Memory B cell (primary cell): ENCODE data around the gene OPALIN.
A peak's percentile ranks its signal among the peaks of the same experiment; 100 is the strongest.

Experiments used
- ATAC-seq: fragments of 150-1000 bp; cut with Tn5 transposase; 2 replicates; pipeline ENCODE4 v1.10.0; 2021; ENCODE audit warnings: low read depth, mild to moderate bottlenecking, moderate library complexity
- DNase-seq, 2 donors: peaks; one replicate each; pipeline ENCODE4 v3.0.0; 2022; ENCODE audit warnings: low spot score in 2 of 2
- H3K27ac Mint-ChIP-seq: one replicate; pipeline ENCODE4 v1.8.0; 2022; ENCODE audit warnings: mild to moderate bottlenecking, moderate library complexity, mixed read lengths
- H3K27me3 Mint-ChIP-seq: one replicate; pipeline ENCODE4 v1.8.0; 2022; ENCODE audit warnings: mixed read lengths
- H3K36me3 Mint-ChIP-seq: one replicate; pipeline ENCODE4 v1.8.0; 2022; ENCODE audit warnings: mild to moderate bottlenecking, mixed read lengths
- H3K4me1 Mint-ChIP-seq: one replicate; pipeline ENCODE4 v1.8.0; 2022; ENCODE audit warnings: mixed read lengths
- H3K4me3 Mint-ChIP-seq: one replicate; pipeline ENCODE4 v1.8.0; 2022; ENCODE audit warnings: mild to moderate bottlenecking, moderate library complexity, mixed read lengths
- H3K9me3 Mint-ChIP-seq: one replicate; pipeline ENCODE4 v1.8.0; 2022; ENCODE audit warnings: mixed read lengths

OPALIN gene

DNA sequence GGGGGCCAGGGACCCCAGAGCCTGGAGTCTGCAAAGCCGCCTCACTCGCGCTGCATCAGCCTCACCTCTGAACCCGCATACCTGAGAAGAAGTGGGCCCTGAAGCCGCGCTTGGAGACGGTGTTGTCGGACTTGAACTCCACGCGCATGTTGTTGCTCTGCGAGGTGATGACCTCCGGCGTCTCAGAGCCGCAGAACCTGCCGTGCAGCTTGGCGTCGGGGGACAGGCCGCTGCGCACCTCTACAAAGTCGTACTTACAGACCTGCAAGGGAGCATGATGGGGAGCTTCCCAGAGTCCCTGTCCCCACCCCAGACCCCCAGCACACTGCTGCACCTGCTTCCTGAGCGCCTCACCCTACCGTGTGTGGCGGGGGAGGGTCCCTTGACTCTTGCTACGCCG is 25.7 kb upstream of the OPALIN start:
- Mint-ChIP-seq H3K36me3 (peaks cover 3% of the 10 kb centered on the region), H3K27ac (no peak overlapping the region), H3K4me3 (no peak overlapping the region), H3K4me1 (no peaks in the 10 kb centered on the region), H3K9me3 (no peaks in the 10 kb centered on the region), H3K27me3 (peaks cover 22% of the 10 kb centered on the region)
- no peak for ATAC-seq
- DNase-seq, result no peak

DNA sequence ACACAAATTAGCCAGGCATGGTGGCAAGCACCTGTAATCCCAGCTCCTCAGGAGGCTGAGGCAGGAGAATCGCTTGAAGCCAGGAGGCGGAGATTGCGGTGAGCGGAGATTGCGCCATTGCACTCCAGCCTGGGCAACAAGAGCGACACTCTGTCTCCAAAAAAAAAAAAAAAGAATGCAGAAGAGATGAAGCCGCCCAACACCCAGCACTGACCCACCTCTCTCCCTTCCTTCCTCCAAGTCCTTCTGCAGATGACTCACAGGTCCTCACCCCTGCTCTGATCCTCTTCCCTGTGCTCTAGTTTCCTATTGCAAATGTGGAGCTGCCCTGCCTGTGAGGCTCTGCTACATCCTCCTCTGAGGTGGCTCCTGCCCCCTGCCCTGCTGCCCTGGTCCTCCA is 22.0 kb upstream of the OPALIN start:
- Mint-ChIP-seq H3K36me3 (peaks cover 3% of the 10 kb centered on the region), H3K4me1 (no peaks in the 10 kb centered on the region), H3K9me3 (no peaks in the 10 kb centered on the region), H3K27me3 (peaks cover 16% of the 10 kb centered on the region), H3K4me3 (no peak overlapping the region), H3K27ac (no peak overlapping the region)
- ATAC-seq (no peak), DNase-seq (no peak)

GRCh38 chr10:96379758-96380157 is 21.0 kb upstream of the OPALIN start:
- peaks cover 6% of the 10 kb centered on the region for H3K4me1 Mint-ChIP-seq
- H3K36me3 Mint-ChIP-seq, result peaks cover 3% of the 10 kb centered on the region
- no peak for DNase-seq
- H3K4me3 Mint-ChIP-seq, result no peak overlapping the region
- H3K9me3 Mint-ChIP-seq, result no peaks in the 10 kb centered on the region
- no peak overlapping the region for H3K27ac Mint-ChIP-seq
- ATAC-seq, result no peak
- peaks cover 16% of the 10 kb centered on the region for H3K27me3 Mint-ChIP-seq

- H3K27me3 Mint-ChIP-seq, result peaks cover 17% of the 10 kb centered on the region
- H3K9me3 Mint-ChIP-seq, result no peaks in the 10 kb centered on the region
- H3K4me3 Mint-ChIP-seq, result no peak overlapping the region
Observed at GRCh38 chr10:96378741-96379140, 19.9 kb upstream of the OPALIN start.

GRCh38 chr10:96377816-96378294 is 19.1 kb upstream of the OPALIN start:
- ATAC-seq (no peak), DNase-seq (no peak)
- Mint-ChIP-seq H3K36me3 (peaks cover 3% of the 10 kb centered on the region), H3K27me3 (peaks cover 16% of the 10 kb centered on the region), H3K4me1 (peaks cover 10% of the 10 kb centered on the region), H3K4me3 (no peak overlapping the region), H3K9me3 (no peaks in the 10 kb centered on the region), H3K27ac (no peak overlapping the region)

More at GRCh38 chr10:96378741-96379140, 19.9 kb upstream of the OPALIN start:
- no peak for ATAC-seq
- H3K36me3 Mint-ChIP-seq, result peaks cover 3% of the 10 kb centered on the region
- DNase-seq, result no peak
- peaks cover 10% of the 10 kb centered on the region for H3K4me1 Mint-ChIP-seq
- no peak overlapping the region for H3K27ac Mint-ChIP-seq

DNA sequence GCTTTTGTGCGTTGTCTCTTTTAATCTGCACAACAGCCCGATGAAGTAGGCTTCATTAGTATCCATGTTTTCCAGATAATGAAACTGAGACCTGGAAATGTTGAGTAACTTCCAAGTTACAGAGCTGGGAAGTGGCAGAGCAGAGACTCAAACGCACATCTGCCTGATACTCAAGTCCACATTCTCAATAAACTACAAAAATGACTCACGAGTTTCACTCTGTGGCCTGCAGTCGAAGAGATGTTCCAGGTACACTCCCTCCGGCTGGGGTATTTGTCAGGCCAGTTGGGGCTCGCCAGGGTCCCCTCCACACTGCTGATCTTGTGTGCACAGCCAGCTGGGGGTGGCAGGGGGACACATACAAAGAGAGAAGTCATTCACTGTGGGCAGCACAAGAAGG is 17.7 kb upstream of the OPALIN start:
- peaks cover 12% of the 10 kb centered on the region for H3K27me3 Mint-ChIP-seq
- DNase-seq, result no peak
- peaks cover 10% of the 10 kb centered on the region for H3K4me1 Mint-ChIP-seq
- no peak overlapping the region for H3K27ac Mint-ChIP-seq
- H3K36me3 Mint-ChIP-seq, result no peaks in the 10 kb centered on the region
- no peaks in the 10 kb centered on the region for H3K9me3 Mint-ChIP-seq
- ATAC-seq, result no peak
- H3K4me3 Mint-ChIP-seq, result no peak overlapping the region

GRCh38 chr10:96374985-96375830 is 16.4 kb upstream of the OPALIN start:
- ATAC-seq, result peak; percentile 88
- H3K4me3 Mint-ChIP-seq, result peak overlapping the region; percentile 72
- no peaks in the 10 kb centered on the region for H3K9me3 Mint-ChIP-seq
- no peak overlapping the region for H3K27ac Mint-ChIP-seq
- peaks cover 10% of the 10 kb centered on the region for H3K4me1 Mint-ChIP-seq
- H3K36me3 Mint-ChIP-seq, result no peaks in the 10 kb centered on the region
- peak; percentile 71 to 79 for DNase-seq
- peaks cover 5% of the 10 kb centered on the region for H3K27me3 Mint-ChIP-seq

GRCh38 chr10:96374639-96374984 is 15.8 kb upstream of the OPALIN start:
- Mint-ChIP-seq H3K4me3 (peak overlapping the region; percentile 72), H3K27ac (no peak overlapping the region), H3K9me3 (no peaks in the 10 kb centered on the region), H3K4me1 (peaks cover 10% of the 10 kb centered on the region), H3K27me3 (peaks cover 5% of the 10 kb centered on the region), H3K36me3 (no peaks in the 10 kb centered on the region)
- ATAC-seq (no peak), DNase-seq (no peak)

DNA sequence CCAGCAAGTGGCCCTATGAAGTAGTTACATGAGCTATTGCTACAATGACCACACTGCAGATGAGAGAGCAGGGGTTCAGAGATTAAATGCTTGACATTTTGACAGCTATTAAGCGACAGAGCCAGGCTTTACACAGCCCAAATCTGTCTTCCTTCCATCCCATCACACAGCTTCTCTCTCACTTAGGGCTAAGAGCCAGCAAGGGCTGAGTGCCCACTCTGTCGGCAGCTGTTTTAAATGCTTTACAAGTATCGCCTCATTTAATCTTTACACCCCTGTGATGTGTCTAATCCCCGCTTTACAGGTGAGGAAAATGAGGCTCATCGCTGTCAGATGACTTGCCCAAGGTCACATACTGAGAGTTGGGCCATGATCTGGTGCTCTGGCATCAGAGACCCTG is 15.2 kb upstream of the OPALIN start:
- DNase-seq, result no peak
- no peak for ATAC-seq
- Mint-ChIP-seq H3K9me3 (no peaks in the 10 kb centered on the region), H3K27me3 (peaks cover 5% of the 10 kb centered on the region), H3K36me3 (no peaks in the 10 kb centered on the region), H3K27ac (no peak overlapping the region), H3K4me1 (peaks cover 10% of the 10 kb centered on the region), H3K4me3 (peak overlapping the region; percentile 54)

DNA sequence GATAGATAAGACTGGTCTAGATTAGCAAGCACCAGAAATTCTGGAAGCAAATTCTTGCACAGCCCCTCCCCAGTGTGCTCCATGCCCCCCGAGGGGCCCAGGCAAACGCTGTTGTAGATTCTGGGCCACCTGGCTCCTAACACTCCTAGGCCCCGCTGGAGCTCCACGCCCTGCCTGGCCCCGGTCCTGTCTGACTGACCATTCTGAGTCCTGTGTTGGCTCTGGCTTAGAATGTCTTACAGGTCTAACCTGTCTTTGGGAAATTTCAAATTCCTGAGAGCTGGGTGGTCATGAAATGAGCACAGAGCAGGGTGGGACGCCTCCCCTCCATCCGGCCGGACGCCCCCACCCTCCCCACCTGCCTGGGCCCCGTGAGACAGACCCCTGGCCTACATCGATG is 12.6 kb upstream of the OPALIN start:
- Mint-ChIP-seq H3K27ac (no peak overlapping the region), H3K9me3 (no peaks in the 10 kb centered on the region), H3K4me1 (peaks cover 10% of the 10 kb centered on the region), H3K27me3 (peaks cover 4% of the 10 kb centered on the region), H3K36me3 (no peaks in the 10 kb centered on the region), H3K4me3 (no peak overlapping the region)
- ATAC-seq, result no peak
- DNase-seq, result no peak

DNA sequence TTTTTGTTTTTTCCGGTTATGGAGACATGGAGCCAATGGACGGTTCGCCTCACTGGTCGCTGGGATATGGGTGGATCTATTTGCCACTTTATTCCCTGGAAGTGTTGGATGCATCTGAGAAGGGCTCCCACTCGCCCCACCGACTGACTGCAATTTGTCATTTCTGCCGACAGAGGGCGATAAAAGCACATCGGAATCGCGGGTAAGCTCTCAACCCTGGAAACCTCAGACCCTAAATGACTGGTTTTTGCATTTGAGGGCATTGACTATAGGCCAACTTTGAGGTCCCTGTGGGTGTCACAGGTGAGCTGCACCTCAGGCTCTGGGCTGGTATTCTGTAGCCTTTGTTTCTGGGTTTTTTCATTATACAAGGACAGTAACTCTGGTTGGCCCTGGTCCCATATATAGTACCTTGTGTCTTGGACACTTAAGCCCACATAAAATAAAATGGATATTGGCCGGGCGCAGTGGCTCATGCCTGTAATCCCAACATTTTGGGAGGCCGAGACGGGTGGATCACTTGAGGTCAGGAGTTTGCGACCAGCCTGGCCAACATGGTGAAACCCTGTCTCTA is 11.9 kb upstream of the OPALIN start:
- no peaks in the 10 kb centered on the region for H3K9me3 Mint-ChIP-seq
- peaks cover 10% of the 10 kb centered on the region for H3K4me1 Mint-ChIP-seq
- H3K36me3 Mint-ChIP-seq, result no peaks in the 10 kb centered on the region
- H3K4me3 Mint-ChIP-seq, result no peak overlapping the region
- peaks cover 4% of the 10 kb centered on the region for H3K27me3 Mint-ChIP-seq
- peak; percentile 52 to 59 for DNase-seq
- H3K27ac Mint-ChIP-seq, result no peak overlapping the region
- ATAC-seq, result peak; percentile 37

GRCh38 chr10:96369890-96370583 is 11.2 kb upstream of the OPALIN start:
- Mint-ChIP-seq H3K27ac (no peak overlapping the region), H3K9me3 (no peaks in the 10 kb centered on the region), H3K4me1 (peaks cover 7% of the 10 kb centered on the region), H3K27me3 (peaks cover 4% of the 10 kb centered on the region), H3K4me3 (no peak overlapping the region), H3K36me3 (no peaks in the 10 kb centered on the region)
- ATAC-seq (no peak), DNase-seq (no peak)

GRCh38 chr10:96368971-96369370 is 10.2 kb upstream of the OPALIN start:
- ATAC-seq (no peak), DNase-seq (no peak)
- H3K36me3 Mint-ChIP-seq, result no peaks in the 10 kb centered on the region
- no peak overlapping the region for H3K27ac Mint-ChIP-seq
- no peaks in the 10 kb centered on the region for H3K4me1 Mint-ChIP-seq
- H3K4me3 Mint-ChIP-seq, result no peak overlapping the region
- no peaks in the 10 kb centered on the region for H3K9me3 Mint-ChIP-seq
- H3K27me3 Mint-ChIP-seq, result no peaks in the 10 kb centered on the region

- no peaks in the 10 kb centered on the region for H3K9me3 Mint-ChIP-seq
- H3K36me3 Mint-ChIP-seq, result no peaks in the 10 kb centered on the region
- no peak overlapping the region for H3K27ac Mint-ChIP-seq
- no peaks in the 10 kb centered on the region for H3K27me3 Mint-ChIP-seq
- ATAC-seq, result no peak
- DNase-seq, result no peak
- no peak overlapping the region for H3K4me3 Mint-ChIP-seq
- H3K4me1 Mint-ChIP-seq, result no peaks in the 10 kb centered on the region
Observed at GRCh38 chr10:96367470-96367869, 8.7 kb upstream of the OPALIN start.
